GM20000 (cell line): Measurements from ENCODE around the gene NUP62.

Experiments used
- DNase-seq: peaks from one replicate; pipeline ENCODE4 v3.0.0; 2012; ENCODE audit warnings: low spot score
- CTCF ChIP-seq: IDR thresholded peaks from 2 replicates; pipeline ENCODE4 v1.5.1; 2012; ENCODE audit warnings: mild to moderate bottlenecking, control low read depth; ENCODE audit errors: extremely low read depth, missing control alignments

The NUP62 gene

DNA sequence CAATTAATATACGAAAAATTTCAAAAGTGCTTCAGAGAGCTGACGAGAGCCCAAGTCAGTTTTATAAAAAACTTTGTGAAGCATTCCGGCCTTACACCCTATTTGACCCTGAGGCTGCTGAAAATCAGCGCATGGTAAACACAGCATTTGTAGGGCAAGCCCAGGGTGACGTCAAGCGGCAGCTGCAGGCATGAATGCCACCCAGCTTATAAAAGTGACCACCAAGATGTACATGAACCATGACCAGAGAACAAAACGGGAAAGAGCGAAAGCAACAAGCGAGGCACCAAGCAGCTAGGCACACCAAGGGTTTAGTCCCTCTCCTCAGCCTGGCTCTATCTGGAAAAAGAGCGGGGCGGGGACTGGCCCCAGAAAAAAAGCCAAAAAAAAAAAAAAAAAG lies 25.6 kb upstream of the NUP62 start:
- TF ChIP-seq CTCF, result no peak
- DNase-seq, result no peak

- no peak for TF ChIP-seq CTCF
- no peak for DNase-seq
Observed at GRCh38 chr19:49954092-49954829, 25.0 kb upstream of the NUP62 start.

- TF ChIP-seq CTCF, result no peak
Observed at GRCh38 chr19:49953416-49953815, 24.1 kb upstream of the NUP62 start.

DNA sequence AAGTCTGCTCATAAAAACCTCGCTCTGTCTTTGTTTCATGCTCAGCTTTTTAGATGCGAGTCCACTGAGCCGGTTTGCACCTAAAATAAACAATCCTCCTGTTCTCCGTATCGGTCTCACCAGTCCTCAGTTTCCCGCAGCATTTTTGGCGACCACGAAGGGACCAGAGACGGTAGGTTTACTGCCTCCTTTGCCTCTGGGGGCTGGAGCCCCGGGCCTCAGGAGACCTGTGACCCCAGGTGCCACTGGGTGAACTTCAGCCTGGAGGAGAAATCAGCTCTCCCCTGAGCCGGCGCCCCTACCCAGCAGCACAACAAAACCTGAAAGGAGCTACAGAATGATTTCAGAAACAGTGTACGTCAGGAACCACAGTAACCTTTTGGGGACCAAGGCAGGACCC lies 23.6 kb upstream of the NUP62 start:
- DNase-seq, result no peak
- no peak for TF ChIP-seq CTCF

More at GRCh38 chr19:49953416-49953815, 24.1 kb upstream of the NUP62 start:
- DNase-seq, result no peak

DNA sequence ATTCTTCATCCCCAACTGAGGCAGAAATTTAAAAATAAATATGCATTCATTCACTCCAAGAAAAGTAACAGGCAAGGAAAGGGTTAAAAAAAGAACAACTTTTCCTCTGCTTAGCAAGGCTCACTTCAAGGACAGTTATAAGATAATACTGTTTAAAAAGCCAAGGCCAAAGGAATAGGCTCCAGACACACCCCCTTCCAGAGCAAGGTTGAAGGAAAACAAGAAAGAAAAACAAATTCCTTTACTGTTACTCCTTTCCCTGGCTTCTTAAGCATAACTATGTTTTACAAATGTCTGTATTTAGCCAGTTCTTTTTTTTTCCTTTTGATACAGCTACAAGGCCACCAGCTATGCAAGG lies 23.2 kb upstream of the NUP62 start:
- TF ChIP-seq CTCF, result no peak
- DNase-seq, result no peak

- DNase-seq, result no peak
- no peak for TF ChIP-seq CTCF
Observed at GRCh38 chr19:49951806-49952478, 22.6 kb upstream of the NUP62 start.

DNA sequence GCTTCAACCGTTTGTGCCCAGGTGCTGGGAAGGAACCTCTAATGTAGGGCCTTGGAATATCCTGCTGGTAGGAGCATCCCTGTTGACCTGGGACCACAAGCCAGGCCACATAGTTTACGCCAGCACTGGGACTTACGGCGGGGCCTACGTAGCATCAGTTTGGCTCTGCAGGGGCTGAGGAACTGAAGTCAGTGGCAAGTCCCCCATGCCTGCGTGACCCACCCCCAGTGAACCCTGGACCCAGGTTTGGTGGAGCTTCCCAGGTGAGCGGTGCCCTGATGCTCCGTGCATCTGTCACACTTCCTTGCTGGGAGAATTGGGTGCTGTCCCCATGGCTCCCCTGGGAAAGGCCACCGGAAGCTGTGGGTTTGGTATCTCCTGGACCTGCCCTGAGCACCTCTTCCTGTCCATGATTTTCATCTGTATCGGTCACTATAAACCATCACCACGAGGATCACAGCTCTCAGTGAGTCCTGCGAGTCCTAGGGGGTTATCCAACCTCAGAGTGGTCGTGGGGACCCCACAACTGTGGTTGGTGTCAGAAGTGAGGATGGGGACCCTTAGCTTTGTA lies 21.7 kb upstream of the NUP62 start:
- TF ChIP-seq CTCF, result no peak
- no peak for DNase-seq
